Caco-2 (cell line): ENCODE measurements around the gene ADIPOR2. TPM values are rescaled to one million over a fixed set of nuclear protein-coding genes. Genes with fewer than 3 reads are reported as not detected.

ENCODE experiments used
- BruUV-seq: library from RNA; stranded (reverse); fragments of 400-500 nt; replicated peaks from 2 replicates; lab custom pipeline; 2021; lab: Mats Ljungman, UMichigan
- CTCF ChIA-PET: fragments of 300-600 bp; sonication (Branson Sonifier 250); formaldehyde crosslinking; loops from one replicate; lab custom pipeline; 2022; ENCODE audit warnings: antibody characterized with exemption; lab: Charles Lee
- POLR2A ChIA-PET: fragments of 300-600 bp; sonication (Branson Sonifier 250); formaldehyde crosslinking; loops from one replicate; lab custom pipeline; 2022; ENCODE audit warnings: antibody characterized with exemption; lab: Charles Lee
- DNase-seq, 2 experiments: peaks; one replicate each; pipeline versions ENCODE4 v3.0.0 to v3.0.0-alpha.2; 2020 to 2022
- H3K27me3 ChIP-seq: replicated peaks from 2 replicates; pipeline ENCODE4 v1.6.0; 2011; ENCODE audit warnings: low read length; ENCODE audit not compliant: control insufficient read depth, insufficient read depth
- H3K36me3 ChIP-seq: 2 replicates; pipeline ENCODE4 v1.5.1; 2011; ENCODE audit warnings: low read length; ENCODE audit not compliant: control insufficient read depth, insufficient read depth
- H3K4me1 ChIP-seq: fragments of 250-450 bp; sonication (Bioruptor Pico); 2 replicates; pipeline ENCODE4 v1.5.1; 2020; ENCODE audit warnings: mild to moderate bottlenecking
- H3K4me3 ChIP-seq: 2 replicates; pipeline ENCODE4 v1.5.1; 2011; ENCODE audit warnings: low read depth, mild to moderate bottlenecking, control low read depth, low read length
- H3K9me3 ChIP-seq: fragments of 250-450 bp; sonication (Bioruptor Pico); 2 replicates; pipeline ENCODE4 v1.5.1; 2020; ENCODE audit warnings: mild to moderate bottlenecking, moderate library complexity
- H3K27ac Mint-ChIP-seq: one replicate; pipeline ENCODE4 v1.8.0; 2022; ENCODE audit warnings: mixed read lengths; ENCODE audit not compliant: unreplicated experiment
- H3K27me3 Mint-ChIP-seq: one replicate; pipeline ENCODE4 v1.8.0; 2022; ENCODE audit warnings: mixed read lengths; ENCODE audit not compliant: insufficient read depth, unreplicated experiment
- H3K36me3 Mint-ChIP-seq: one replicate; pipeline ENCODE4 v1.8.0; 2022; ENCODE audit warnings: mild to moderate bottlenecking, mixed read lengths; ENCODE audit not compliant: insufficient read depth, unreplicated experiment
- H3K4me1 Mint-ChIP-seq: one replicate; pipeline ENCODE4 v1.8.0; 2022; ENCODE audit warnings: low read depth, mixed read lengths; ENCODE audit not compliant: unreplicated experiment
- H3K4me3 Mint-ChIP-seq: one replicate; pipeline ENCODE4 v1.8.0; 2022; ENCODE audit warnings: mild to moderate bottlenecking, moderate library complexity, mixed read lengths; ENCODE audit not compliant: unreplicated experiment
- H3K9me3 Mint-ChIP-seq: one replicate; pipeline ENCODE4 v1.8.0; 2022; ENCODE audit warnings: mixed read lengths; ENCODE audit not compliant: unreplicated experiment
- CTCF ChIP-seq, 2 experiments: fragments of 200-600 bp in 1 of 2; IDR thresholded peaks; 1 replicate in 1 of 2; 2 replicates in 1 of 2; pipeline versions ENCODE4 v1.5.1 to v1.8.0; 2011 to 2022; ENCODE audit warnings: antibody characterized with exemption in 1 of 2, control low read depth in 1 of 2, inconsistent platforms in 1 of 2, low read depth in 1 of 2, low read length in 1 of 2, mild to moderate bottlenecking in 1 of 2, moderate library complexity in 1 of 2; ENCODE audit not compliant: insufficient read depth in 1 of 2, severe bottlenecking in 1 of 2, unreplicated experiment in 1 of 2
- intact Hi-C: fragments of 100-400 bp; cut with micrococcal nuclease; formaldehyde crosslinking; loops from one replicate; pipeline ENCODE4 v1.10.0; 2022; ENCODE audit not compliant: unreplicated experiment
- total RNA-seq: library from RNA; stranded (reverse); gene quantifications from 2 replicates; pipeline ENCODE4 v1.2.3, GENCODE V29; 2022

The ADIPOR2 gene
- total RNA-seq, 1 experiment from 2014 or later: 119 TPM

GRCh38 chr12:1820896-1821291, 130.0 kb downstream of the ADIPOR2 start:
- no peak for DNase-seq
- Mint-ChIP-seq H3K9me3 (no peaks in the 10 kb centered on the region), H3K27me3 (peaks cover 18% of the 10 kb centered on the region), H3K4me3 (no peak overlapping the region), H3K36me3 (peaks cover 5% of the 10 kb centered on the region), H3K4me1 (peaks cover 7% of the 10 kb centered on the region), H3K27ac (no peak overlapping the region)
- BruUV-seq: no TSS peak
- Histone ChIP-seq H3K36me3 (no peaks in the 10 kb centered on the region), H3K4me1 (peaks cover 9% of the 10 kb centered on the region; the same call in 1 of the 2 replicates), H3K27me3 (no peaks in the 10 kb centered on the region), H3K9me3 (no peaks in the 10 kb centered on the region), H3K4me3 (no peak overlapping the region)
- no peak for TF ChIP-seq CTCF (IDR thresholded peaks at IDR 0.05; ENCODE audit: insufficient read depth in 1 of 2, low read depth in 1 of 2, low read length in 1 of 2, severe bottlenecking in 1 of 2, unreplicated experiment in 1 of 2)
- ChIA-PET POLR2A (no interaction called here), CTCF (no interaction called here)
- intact Hi-C loops: no loop called here

GRCh38 chr12:1821805-1822204, 130.9 kb downstream of the ADIPOR2 start:
- no peaks in the 10 kb centered on the region for H3K4me1 Mint-ChIP-seq
- no TSS peak for BruUV-seq
- intact Hi-C loops: no loop called here
- no peak for TF ChIP-seq CTCF (IDR thresholded peaks at IDR 0.05; ENCODE audit: insufficient read depth in 1 of 2, low read depth in 1 of 2, low read length in 1 of 2, severe bottlenecking in 1 of 2, unreplicated experiment in 1 of 2)
- Histone ChIP-seq H3K36me3 (no peaks in the 10 kb centered on the region), H3K27me3 (no peaks in the 10 kb centered on the region), H3K9me3 (no peaks in the 10 kb centered on the region), H3K4me1 (no peaks in the 10 kb centered on the region), H3K4me3 (no peak overlapping the region)
- H3K36me3 Mint-ChIP-seq: peaks cover 5% of the 10 kb centered on the region
- no peak for DNase-seq
- no peaks in the 10 kb centered on the region for H3K9me3 Mint-ChIP-seq
- ChIA-PET POLR2A (interaction anchor here (0.6 kb wide), 1 partner anchor 1259 kb away, joined by 5 read pairs; no protein-coding TSS in a partner anchor), CTCF (interaction anchor here (0.6 to 0.9 kb wide), 2 partner anchors 136 to 699 kb away, joined by 3 read pairs; no protein-coding TSS in a partner anchor)
- H3K27ac Mint-ChIP-seq: no peak overlapping the region
- no peak overlapping the region for H3K4me3 Mint-ChIP-seq
- peaks cover 18% of the 10 kb centered on the region for H3K27me3 Mint-ChIP-seq

GRCh38 chr12:1822699-1823098, 131.8 kb downstream of the ADIPOR2 start:
- H3K4me1 Mint-ChIP-seq: no peaks in the 10 kb centered on the region
- ChIA-PET POLR2A (no interaction called here), CTCF (no interaction called here)
- no peaks in the 10 kb centered on the region for H3K9me3 Mint-ChIP-seq
- no peak for TF ChIP-seq CTCF (IDR thresholded peaks at IDR 0.05; ENCODE audit: insufficient read depth in 1 of 2, low read depth in 1 of 2, low read length in 1 of 2, severe bottlenecking in 1 of 2, unreplicated experiment in 1 of 2)
- Histone ChIP-seq H3K27me3 (no peaks in the 10 kb centered on the region), H3K9me3 (no peaks in the 10 kb centered on the region), H3K4me1 (no peaks in the 10 kb centered on the region), H3K4me3 (no peak overlapping the region), H3K36me3 (no peaks in the 10 kb centered on the region)
- no peak for DNase-seq
- H3K36me3 Mint-ChIP-seq: peaks cover 5% of the 10 kb centered on the region
- H3K4me3 Mint-ChIP-seq: no peak overlapping the region
- BruUV-seq: no TSS peak
- peaks cover 18% of the 10 kb centered on the region for H3K27me3 Mint-ChIP-seq
- no peak overlapping the region for H3K27ac Mint-ChIP-seq
- intact Hi-C loops: no loop called here
